ENCODE measurements around the gene ZC3H13.

- no peak for TF ChIP-seq GATA2 (IDR thresholded peaks at IDR 0.05; ENCODE audit: low read depth, low read length)
- TF ChIP-seq GATA3 (IDR thresholded peaks at IDR 0.05; ENCODE audit: low read depth, low read length): no peak
These were observed 24.7 kb upstream of the ZC3H13 start for GRCh38 chr13:46077265-46077664.
